K562 (cell line): Measurements from ENCODE around the gene DHX35. TPM values are rescaled to one million over a fixed set of nuclear protein-coding genes. Genes with fewer than 3 reads are reported as not detected.
A peak's percentile ranks its signal among the peaks of the same experiment; 100 is the strongest.

Experiments used
- C11orf30 ChIP-seq: fragments of 450-650 bp; IDR thresholded peaks from 2 replicates; pipeline ENCODE4 v1.6.1; 2016; ENCODE audit warnings: low read depth, mild to moderate bottlenecking
- CEBPG ChIP-seq, 3 experiments: fragments of 200-800 bp in 1 of 3; sonication (Bioruptor generic) in 1 of 3; sonication (generic) in 1 of 3; formaldehyde crosslinking in 1 of 3; IDR thresholded peaks in 2 of 3; conservative IDR thresholded peaks in 1 of 3; 2 replicates each; pipeline versions ENCODE4 v1.6.1 to v1.8.0; 2016 to 2022; ENCODE audit warnings: missing compliant biosample characterization in 2 of 3, missing genetic modification characterization in 2 of 3, mild to moderate bottlenecking in 1 of 3, missing genetic modification reagents in 1 of 3
- CSDE1 ChIP-seq, 2 experiments: fragments of 450-650 bp; IDR thresholded peaks; 2 replicates each; pipeline ENCODE4 v1.6.1; 2016; ENCODE audit warnings: mild to moderate bottlenecking in 1 of 2
- JUND ChIP-seq, 2 experiments: IDR thresholded peaks; 2 replicates in 1 of 2; 3 replicates in 1 of 2; pipeline ENCODE4 v1.6.1; 2011; ENCODE audit warnings: borderline replicate concordance in 2 of 2, low read depth in 2 of 2, low read length in 2 of 2, improper control_type of control experiment in 1 of 2, missing biosample characterization in 1 of 2, missing genetic modification characterization in 1 of 2, missing genetic modification reagents in 1 of 2
- MAFF ChIP-seq: IDR thresholded peaks from 2 replicates; pipeline ENCODE4 v1.6.1; 2012; ENCODE audit warnings: low read length, improper control_type of control experiment
- MAFG ChIP-seq: fragments of 450-650 bp; conservative IDR thresholded peaks from 2 replicates; pipeline ENCODE4 v1.6.1; 2016; ENCODE audit warnings: missing genetic modification characterization, missing compliant biosample characterization
- MAFK ChIP-seq: IDR thresholded peaks from 2 replicates; pipeline ENCODE4 v1.6.1; 2011; ENCODE audit warnings: low read length, improper control_type of control experiment
- NBN ChIP-seq: fragments of 450-650 bp; IDR thresholded peaks from 2 replicates; pipeline ENCODE4 v1.6.1; 2016; ENCODE audit warnings: low read depth, mild to moderate bottlenecking
- NCOA1 ChIP-seq: fragments of 450-650 bp; IDR thresholded peaks from 2 replicates; pipeline ENCODE4 v1.6.1; 2016; ENCODE audit warnings: low read depth
- NELFE ChIP-seq: IDR thresholded peaks from 2 replicates; pipeline ENCODE4 v1.6.1; 2011; ENCODE audit warnings: mild to moderate bottlenecking; ENCODE audit not compliant: insufficient read depth, insufficient read length
- NFIC ChIP-seq: fragments of 450-650 bp; IDR thresholded peaks from 2 replicates; pipeline ENCODE4 v1.6.1; 2017; ENCODE audit warnings: mild to moderate bottlenecking, inconsistent platforms
- STAT5A ChIP-seq: IDR thresholded peaks from 2 replicates; pipeline ENCODE4 v1.6.1; 2012; ENCODE audit warnings: low read length, inconsistent platforms, borderline replicate concordance
- TAF1 ChIP-seq: IDR thresholded peaks from 2 replicates; pipeline ENCODE4 v1.6.1; 2011; ENCODE audit warnings: mild to moderate bottlenecking, low read length, moderate library complexity; ENCODE audit not compliant: insufficient read depth, control insufficient read depth, severe bottlenecking; ENCODE audit errors: extremely low read depth
- U2AF1 ChIP-seq: fragments of 200-400 bp; formaldehyde crosslinking; optimal IDR thresholded peaks from 2 replicates; pipeline ENCODE3; 2017; ENCODE audit warnings: mild to moderate bottlenecking, low read depth, low read length, moderate library complexity
- XRCC5 ChIP-seq: fragments of 200-400 bp; formaldehyde crosslinking; IDR thresholded peaks from 2 replicates; pipeline ENCODE4 v1.6.1; 2017; ENCODE audit warnings: low read depth, mild to moderate bottlenecking, low read length
- ZNF655 ChIP-seq: fragments of 250-450 bp; sonication (Bioruptor Pico); IDR thresholded peaks from 2 replicates; pipeline ENCODE4 v1.5.0; 2021
- polyA plus RNA-seq, 8 experiments: library from polyadenylated mRNA; depleted of rRNA in 4 of 8; stranded (reverse) in 5 of 8; unstranded in 3 of 8; fragments of >200 nt; fragmentation: Nextera tagmentation in 2 of 8; fragmentation: Illumina TruSeq in 1 of 8; extraction: Ambion mirVana in 2 of 8; extraction: Trizol in 1 of 8; gene quantifications; 2 replicates each; pipeline versions ENCODE4 v1.2.1 to v1.2.3, GENCODE V29; 2011 to 2014; ENCODE audit warnings: inconsistent platforms in 1 of 8, missing spikeins in 1 of 8
- total RNA-seq, 7 experiments: library from RNA; depleted of rRNA in 6 of 7; stranded (reverse); fragments of >200 nt in 6 of 7; fragmentation: Illumina TruSeq in 2 of 7; extraction: Trizol in 2 of 7; gene quantifications; 2 replicates each; pipeline versions ENCODE4 v1.2.1 to v1.2.3, GENCODE V29; 2011 to 2021; ENCODE audit warnings: low replicate concordance in 1 of 7

DHX35 gene
- total and polyA plus RNA-seq, 9 of the 15 experiments (the other 6 are each of a cell fraction or from before 2014, with no cell fraction given), result 6.5 to 25.6 (median 16.9) TPM

- TF ChIP-seq TAF1 (no peak), CEBPG (CRISPR knock-in tag; IDR thresholded peaks at IDR 0.05) (no peak), CEBPG (tag; conservative IDR thresholded peaks at IDR 0.05 in 1 of 2, IDR thresholded peaks at IDR 0.05 in 1 of 2) (no peak), MAFK (peak; percentile 82), CSDE1 (IDR thresholded peaks at IDR 0.05) (no peak), C11orf30 (peak; percentile 90), STAT5A (no peak), MAFF (peak; percentile 81), NELFE (no peak), NFIC (peak; percentile 62), MAFG (tag) (peak; percentile 75), NCOA1 (no peak), U2AF1 (no peak), XRCC5 (no peak), ZNF655 (CRISPR knock-in tag) (no peak), NBN (no peak), JUND (IDR thresholded peaks at IDR 0.05; ENCODE audit: borderline replicate concordance, low read depth, low read length) (no peak), JUND (tag; IDR thresholded peaks at IDR 0.05; ENCODE audit: borderline replicate concordance, low read depth, low read length) (no peak)
These were observed 4.8 kb upstream of the DHX35 start (continued) for GRCh38 chr20:38957235-38957876.
